ENCODE measurements around the gene MRPL53. TPM values are rescaled to one million over a fixed set of nuclear protein-coding genes. Genes with fewer than 3 reads are reported as not detected.
A peak's percentile ranks its signal among the peaks of the same experiment; 100 is the strongest.

MRPL53 gene
- total and polyA plus RNA-seq, 2 of the 13 experiments (the other 11 are each of a cell fraction or from before 2014, with no cell fraction given), result 34.3 to 51.9 TPM

DNA sequence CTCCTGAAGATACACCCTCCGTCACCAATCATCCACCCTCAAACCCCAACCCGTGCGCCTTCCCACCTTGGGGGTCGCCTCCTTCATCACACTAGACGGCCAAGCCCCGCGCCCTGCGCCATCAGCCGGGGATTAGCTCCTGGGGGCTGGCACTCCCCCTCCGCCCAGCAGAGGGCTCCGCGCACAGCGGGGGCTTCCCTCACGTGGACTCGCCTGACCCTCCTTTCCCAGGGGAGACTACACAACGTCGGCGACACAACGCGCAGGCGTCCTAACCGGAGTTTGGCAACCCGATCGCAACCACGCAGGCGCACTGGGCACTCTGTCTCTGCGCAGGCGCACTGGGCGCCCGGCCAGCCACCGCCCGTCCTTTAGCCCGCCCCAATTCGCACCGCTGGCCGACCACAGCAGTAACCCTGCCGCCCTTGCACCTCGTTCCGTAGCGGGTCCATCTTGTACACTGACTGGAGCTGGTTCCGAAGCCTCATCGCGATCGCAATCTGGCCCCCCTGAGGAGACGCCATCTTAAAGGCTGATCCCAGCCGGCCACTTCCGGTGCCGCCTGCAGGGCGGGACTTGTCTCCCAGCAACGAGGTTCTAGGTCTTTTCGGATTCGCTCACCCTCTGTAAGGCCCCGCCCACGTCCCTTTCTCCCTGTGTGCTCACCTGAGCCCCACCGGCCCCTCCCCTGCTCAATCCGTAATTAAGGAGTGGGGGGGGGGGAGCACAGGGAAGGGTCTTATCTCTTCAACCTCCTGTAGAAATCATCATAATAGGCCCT is 34.9 kb upstream of the MRPL53 start, which contains the start of gene PCGF1 (continued):
- no peak for TF ChIP-seq ZNF598 (CRISPR knock-in tag; IDR thresholded peaks at IDR 0.05; ENCODE audit: borderline replicate concordance)
- 0 out of 2 replicates have a peak, but pooled peaks have one; percentile 41 for TF ChIP-seq FOXC1 (CRISPR knock-in tag; IDR thresholded peaks at IDR 0.05; ENCODE audit: borderline replicate concordance)
- TF ChIP-seq, protein P1, sequence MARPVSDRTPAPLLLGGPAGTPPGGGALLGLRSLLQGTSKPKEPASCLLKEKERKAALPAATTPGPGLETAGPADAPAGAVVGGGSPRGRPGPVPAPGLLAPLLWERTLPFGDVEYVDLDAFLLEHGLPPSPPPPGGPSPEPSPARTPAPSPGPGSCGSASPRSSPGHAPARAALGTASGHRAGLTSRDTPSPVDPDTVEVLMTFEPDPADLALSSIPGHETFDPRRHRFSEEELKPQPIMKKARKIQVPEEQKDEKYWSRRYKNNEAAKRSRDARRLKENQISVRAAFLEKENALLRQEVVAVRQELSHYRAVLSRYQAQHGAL (CRISPR knock-in tag; IDR thresholded peaks at IDR 0.05; ENCODE audit: not compliant biosample characterization), result no peak
- TF ChIP-seq ZNF30 (CRISPR knock-in tag; IDR thresholded peaks at IDR 0.05), result no peak
- TF ChIP-seq, protein P2, sequence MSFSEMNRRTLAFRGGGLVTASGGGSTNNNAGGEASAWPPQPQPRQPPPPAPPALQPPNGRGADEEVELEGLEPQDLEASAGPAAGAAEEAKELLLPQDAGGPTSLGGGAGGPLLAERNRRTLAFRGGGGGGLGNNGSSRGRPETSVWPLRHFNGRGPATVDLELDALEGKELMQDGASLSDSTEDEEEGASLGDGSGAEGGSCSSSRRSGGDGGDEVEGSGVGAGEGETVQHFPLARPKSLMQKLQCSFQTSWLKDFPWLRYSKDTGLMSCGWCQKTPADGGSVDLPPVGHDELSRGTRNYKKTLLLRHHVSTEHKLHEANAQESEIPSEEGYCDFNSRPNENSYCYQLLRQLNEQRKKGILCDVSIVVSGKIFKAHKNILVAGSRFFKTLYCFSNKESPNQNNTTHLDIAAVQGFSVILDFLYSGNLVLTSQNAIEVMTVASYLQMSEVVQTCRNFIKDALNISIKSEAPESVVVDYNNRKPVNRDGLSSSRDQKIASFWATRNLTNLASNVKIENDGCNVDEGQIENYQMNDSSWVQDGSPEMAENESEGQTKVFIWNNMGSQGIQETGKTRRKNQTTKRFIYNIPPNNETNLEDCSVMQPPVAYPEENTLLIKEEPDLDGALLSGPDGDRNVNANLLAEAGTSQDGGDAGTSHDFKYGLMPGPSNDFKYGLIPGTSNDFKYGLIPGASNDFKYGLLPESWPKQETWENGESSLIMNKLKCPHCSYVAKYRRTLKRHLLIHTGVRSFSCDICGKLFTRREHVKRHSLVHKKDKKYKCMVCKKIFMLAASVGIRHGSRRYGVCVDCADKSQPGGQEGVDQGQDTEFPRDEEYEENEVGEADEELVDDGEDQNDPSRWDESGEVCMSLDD (CRISPR knock-in tag; IDR thresholded peaks at IDR 0.05; ENCODE audit: borderline replicate concordance), result peak; percentile 96
- no peak for TF ChIP-seq ZBTB33 (CRISPR knock-in tag; IDR thresholded peaks at IDR 0.05)
- TF ChIP-seq FIP1L1 (IDR thresholded peaks at IDR 0.05; ENCODE audit: borderline replicate concordance, insufficient read depth, low read depth, low read length), result peak; percentile 86; the same call in 1 of the 2 replicates
- TF ChIP-seq GABPA (IDR thresholded peaks at IDR 0.05; ENCODE audit: low read depth, low read length), result no peak
- peak; percentile 96 for TF ChIP-seq GABPA (CRISPR knock-in tag; IDR thresholded peaks at IDR 0.05; ENCODE audit: low read depth)
- TF ChIP-seq SMAD3 (CRISPR knock-in tag; IDR thresholded peaks at IDR 0.05), result 0 out of 2 replicates have a peak, but pooled peaks have one; percentile 15
- TF ChIP-seq ZNF367 (CRISPR knock-in tag; IDR thresholded peaks at IDR 0.05; ENCODE audit: borderline replicate concordance), result no peak
- peak; percentile 90 for TF ChIP-seq PHF8 (CRISPR knock-in tag; IDR thresholded peaks at IDR 0.05)
- peak; percentile 79 for TF ChIP-seq ELF3 (CRISPR knock-in tag; IDR thresholded peaks at IDR 0.05)
- TF ChIP-seq ZNF691 (CRISPR knock-in tag; IDR thresholded peaks at IDR 0.05; ENCODE audit: borderline replicate concordance, low read depth), result peak; percentile 86
- TF ChIP-seq HNF4G (IDR thresholded peaks at IDR 0.05; ENCODE audit: borderline replicate concordance, low read depth, low read length), result 0 out of 2 replicates have a peak, but pooled peaks have one; percentile 15
- peak; percentile 61 for TF ChIP-seq HNF4G (CRISPR knock-in tag; IDR thresholded peaks at IDR 0.05; ENCODE audit: borderline replicate concordance, low read depth)
- peak; percentile 84; the same call in 1 of the 2 replicates for TF ChIP-seq IRF9 (CRISPR knock-in tag; IDR thresholded peaks at IDR 0.05; ENCODE audit: borderline replicate concordance)
- TF ChIP-seq RBFOX2 (IDR thresholded peaks at IDR 0.05; ENCODE audit: low read depth, low read length), result peak; percentile 97
- TF ChIP-seq ZNF350 (CRISPR knock-in tag; IDR thresholded peaks at IDR 0.05; ENCODE audit: borderline replicate concordance, low read depth), result peak; percentile 87
- peak; percentile 71; the same call in 1 of the 2 replicates for TF ChIP-seq NFRKB (IDR thresholded peaks at IDR 0.05)
- no peak for TF ChIP-seq ZMYM2 (CRISPR knock-in tag; IDR thresholded peaks at IDR 0.05)
- no peak for TF ChIP-seq ATM (IDR thresholded peaks at IDR 0.05; ENCODE audit: borderline replicate concordance)

Data from HepG2 (cell line).